ENCODE measurements around the gene CDH23. TPM values are rescaled to one million over a fixed set of nuclear protein-coding genes. Genes with fewer than 3 reads are reported as not detected.

The CDH23 gene
- total RNA-seq, 1 experiment from 2014 or later = 0.34 TPM

DNA sequence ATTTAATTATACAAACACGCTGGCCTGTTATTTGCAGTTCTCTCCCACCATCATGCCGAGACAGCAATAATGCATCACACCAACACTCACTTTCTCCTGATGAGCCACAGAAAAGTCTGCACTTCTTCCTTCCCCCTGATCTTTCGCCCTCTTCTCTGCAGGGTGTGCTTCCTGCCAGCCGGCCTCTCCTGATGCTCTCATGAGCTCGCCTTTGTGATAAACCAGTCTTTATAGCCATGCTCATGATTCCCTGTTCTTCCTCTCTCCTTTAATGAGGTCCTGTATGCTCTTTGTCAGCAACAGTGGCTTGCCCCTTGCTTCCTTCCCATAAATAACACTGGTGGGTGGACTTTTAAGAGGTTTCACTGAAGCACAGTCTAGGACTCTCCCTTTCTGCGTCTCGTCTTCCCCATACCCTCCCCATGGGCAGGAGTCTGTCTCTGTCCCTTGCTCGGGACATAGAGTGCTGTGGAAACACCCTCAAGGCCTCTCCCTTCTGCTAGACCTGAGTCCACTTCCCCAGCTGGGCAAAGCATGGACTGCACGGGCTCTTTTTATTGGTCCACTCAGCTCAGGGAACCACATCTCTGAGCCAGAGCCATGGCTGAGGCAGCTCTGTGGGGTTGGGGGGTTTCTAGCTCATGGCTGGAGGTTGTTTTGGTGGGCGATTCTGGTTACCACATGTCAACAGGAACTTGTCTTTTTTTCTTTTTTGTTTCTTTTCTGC lies 189.0 kb downstream of the CDH23 start:
- ChIA-PET POLR2A (no interaction called here), CTCF (interaction anchor here (1.0 to 1.1 kb wide), 3 partner anchors 14 to 267 kb away, joined by 3 to 4 read pairs (median 3); partner anchors contain the start of gene SLC29A3)
- intact Hi-C loops (cut with micrococcal nuclease; ENCODE audit: unreplicated experiment) = no loop called here
- DNase-seq = no peak
- Histone ChIP-seq H3K4me3 (ENCODE audit: low read depth, low read length) (no peak overlapping the region), H3K9me3 (no peaks in the 10 kb centered on the region), H3K4me1 (no peaks in the 10 kb centered on the region), H3K27me3 (replicated peaks; ENCODE audit: control insufficient read depth, insufficient read depth, low read length) (no peaks in the 10 kb centered on the region), H3K36me3 (ENCODE audit: control insufficient read depth, insufficient read depth, low read length) (no peaks in the 10 kb centered on the region)
- H3K4me1 Mint-ChIP-seq (ENCODE audit: low read depth, unreplicated experiment) = no peaks in the 10 kb centered on the region
- peaks cover 5% of the 10 kb centered on the region for H3K36me3 Mint-ChIP-seq (ENCODE audit: insufficient read depth, unreplicated experiment)
- H3K9me3 Mint-ChIP-seq (ENCODE audit: unreplicated experiment) = no peaks in the 10 kb centered on the region
- BruUV-seq (replicated peaks) = no TSS peak
- no peak overlapping the region for H3K27ac Mint-ChIP-seq (ENCODE audit: unreplicated experiment)
- TF ChIP-seq, protein P1, sequence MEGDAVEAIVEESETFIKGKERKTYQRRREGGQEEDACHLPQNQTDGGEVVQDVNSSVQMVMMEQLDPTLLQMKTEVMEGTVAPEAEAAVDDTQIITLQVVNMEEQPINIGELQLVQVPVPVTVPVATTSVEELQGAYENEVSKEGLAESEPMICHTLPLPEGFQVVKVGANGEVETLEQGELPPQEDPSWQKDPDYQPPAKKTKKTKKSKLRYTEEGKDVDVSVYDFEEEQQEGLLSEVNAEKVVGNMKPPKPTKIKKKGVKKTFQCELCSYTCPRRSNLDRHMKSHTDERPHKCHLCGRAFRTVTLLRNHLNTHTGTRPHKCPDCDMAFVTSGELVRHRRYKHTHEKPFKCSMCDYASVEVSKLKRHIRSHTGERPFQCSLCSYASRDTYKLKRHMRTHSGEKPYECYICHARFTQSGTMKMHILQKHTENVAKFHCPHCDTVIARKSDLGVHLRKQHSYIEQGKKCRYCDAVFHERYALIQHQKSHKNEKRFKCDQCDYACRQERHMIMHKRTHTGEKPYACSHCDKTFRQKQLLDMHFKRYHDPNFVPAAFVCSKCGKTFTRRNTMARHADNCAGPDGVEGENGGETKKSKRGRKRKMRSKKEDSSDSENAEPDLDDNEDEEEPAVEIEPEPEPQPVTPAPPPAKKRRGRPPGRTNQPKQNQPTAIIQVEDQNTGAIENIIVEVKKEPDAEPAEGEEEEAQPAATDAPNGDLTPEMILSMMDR (IDR thresholded peaks at IDR 0.05; ENCODE audit: insufficient read depth in 1 of 2, low read depth in 1 of 2, low read length in 1 of 2, severe bottlenecking in 1 of 2, unreplicated experiment in 1 of 2) = no peak
- no peak overlapping the region for H3K4me3 Mint-ChIP-seq (ENCODE audit: unreplicated experiment)
- H3K27me3 Mint-ChIP-seq (ENCODE audit: insufficient read depth, unreplicated experiment) = peaks cover 10% of the 10 kb centered on the region

DNA sequence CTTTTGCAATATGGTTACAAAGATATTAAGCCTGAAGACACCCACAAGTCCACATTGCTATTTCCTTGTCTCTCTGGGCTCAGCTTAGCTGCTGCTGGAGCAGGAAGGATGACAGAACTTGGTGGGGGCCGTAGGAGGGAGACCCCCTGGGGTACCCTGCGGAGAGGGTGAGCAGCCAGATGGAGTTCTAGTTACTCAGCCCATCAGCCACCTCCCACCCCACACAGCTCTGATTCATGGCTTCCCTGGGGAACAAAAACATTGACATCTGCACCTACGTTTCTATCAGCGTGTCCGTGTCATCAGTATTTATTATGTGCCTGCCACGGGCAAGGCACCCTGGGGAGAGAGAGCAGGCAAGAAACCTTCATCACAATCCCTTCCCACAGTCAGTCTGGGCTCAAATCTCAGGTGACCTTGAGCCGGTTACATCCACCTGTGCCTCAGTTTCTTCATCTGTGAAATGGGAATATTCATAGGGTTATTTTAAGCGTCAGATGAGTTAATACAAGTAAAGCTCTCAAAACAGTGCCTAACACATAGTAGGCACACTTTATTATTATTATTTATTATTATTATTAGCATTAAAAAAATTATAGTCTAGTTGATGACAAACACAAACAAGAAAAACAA lies 191.3 kb downstream of the CDH23 start:
- ChIA-PET CTCF (interaction anchor here (1.0 kb wide), 1 partner anchor 18 kb away, joined by 3 read pairs; no protein-coding TSS in a partner anchor), POLR2A (no interaction called here)
- no peaks in the 10 kb centered on the region for H3K4me1 Mint-ChIP-seq (ENCODE audit: low read depth, unreplicated experiment)
- Histone ChIP-seq H3K4me3 (ENCODE audit: low read depth, low read length) (no peak overlapping the region), H3K9me3 (no peaks in the 10 kb centered on the region), H3K36me3 (ENCODE audit: control insufficient read depth, insufficient read depth, low read length) (no peaks in the 10 kb centered on the region), H3K27me3 (replicated peaks; ENCODE audit: control insufficient read depth, insufficient read depth, low read length) (0 out of 2 replicates have a peak, but pooled peaks cover 1% of the 10 kb centered on the region), H3K4me1 (no peaks in the 10 kb centered on the region)
- H3K4me3 Mint-ChIP-seq (ENCODE audit: unreplicated experiment) = no peak overlapping the region
- DNase-seq = no peak
- TF ChIP-seq, protein P1 (IDR thresholded peaks at IDR 0.05; ENCODE audit: insufficient read depth in 1 of 2, low read depth in 1 of 2, low read length in 1 of 2, severe bottlenecking in 1 of 2, unreplicated experiment in 1 of 2) = no peak
- peaks cover 19% of the 10 kb centered on the region for H3K27me3 Mint-ChIP-seq (ENCODE audit: insufficient read depth, unreplicated experiment)
- H3K27ac Mint-ChIP-seq (ENCODE audit: unreplicated experiment) = no peak overlapping the region
- no TSS peak for BruUV-seq (replicated peaks)
- no peaks in the 10 kb centered on the region for H3K9me3 Mint-ChIP-seq (ENCODE audit: unreplicated experiment)
- H3K36me3 Mint-ChIP-seq (ENCODE audit: insufficient read depth, unreplicated experiment) = peaks cover under 1% of the 10 kb centered on the region
- intact Hi-C loops (cut with micrococcal nuclease; ENCODE audit: unreplicated experiment) = no loop called here

DNA sequence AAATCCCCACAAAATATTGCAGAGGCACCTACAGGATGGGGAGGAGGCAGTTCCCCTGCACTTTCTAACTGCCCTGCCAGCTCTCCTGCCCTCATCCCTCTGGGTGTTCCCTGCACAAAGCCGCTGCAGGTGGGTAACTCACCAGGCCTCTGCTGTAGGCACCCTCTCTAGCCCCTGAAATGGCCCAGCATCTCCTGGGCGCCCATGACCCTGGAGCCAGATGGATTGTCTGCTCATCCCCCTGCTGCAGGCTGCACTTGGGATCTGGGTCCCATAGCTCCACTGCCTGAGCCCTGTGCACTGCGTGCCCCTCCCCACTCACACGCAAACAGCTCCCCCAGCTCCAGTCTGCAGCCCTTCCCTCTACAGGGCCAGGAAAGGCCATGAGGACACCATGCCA lies 192.0 kb downstream of the CDH23 start:
- intact Hi-C loops (cut with micrococcal nuclease; ENCODE audit: unreplicated experiment) = no loop called here
- no TSS peak for BruUV-seq (replicated peaks)
- H3K9me3 Mint-ChIP-seq (ENCODE audit: unreplicated experiment) = no peaks in the 10 kb centered on the region
- H3K36me3 ChIP-seq (ENCODE audit: control insufficient read depth, insufficient read depth, low read length) = no peaks in the 10 kb centered on the region
- 0 out of 2 replicates have a peak, but pooled peaks cover 1% of the 10 kb centered on the region for H3K27me3 ChIP-seq (replicated peaks; ENCODE audit: control insufficient read depth, insufficient read depth, low read length)
- ChIA-PET CTCF (interaction anchor here (1.0 kb wide), 1 partner anchor 19 kb away, joined by 3 read pairs; no protein-coding TSS in a partner anchor), POLR2A (no interaction called here)
- H3K9me3 ChIP-seq = no peaks in the 10 kb centered on the region
- no peaks in the 10 kb centered on the region for H3K4me1 Mint-ChIP-seq (ENCODE audit: low read depth, unreplicated experiment)
- no peak for DNase-seq
- peaks cover 19% of the 10 kb centered on the region for H3K27me3 Mint-ChIP-seq (ENCODE audit: insufficient read depth, unreplicated experiment)
- H3K4me3 ChIP-seq (ENCODE audit: low read depth, low read length) = no peak overlapping the region
- H3K27ac Mint-ChIP-seq (ENCODE audit: unreplicated experiment) = no peak overlapping the region
- no peaks in the 10 kb centered on the region for H3K36me3 Mint-ChIP-seq (ENCODE audit: insufficient read depth, unreplicated experiment)
- H3K4me1 ChIP-seq = no peaks in the 10 kb centered on the region
- no peak overlapping the region for H3K4me3 Mint-ChIP-seq (ENCODE audit: unreplicated experiment)
- TF ChIP-seq, protein P1 (IDR thresholded peaks at IDR 0.05; ENCODE audit: insufficient read depth in 1 of 2, low read depth in 1 of 2, low read length in 1 of 2, severe bottlenecking in 1 of 2, unreplicated experiment in 1 of 2) = no peak

Measured in Caco-2 (cell line).